Vagina (tissue), 2 donors: ENCODE measurements around the gene ANKRD33.

Source experiments
- POLR2A ChIP-seq, 2 donors: fragments of 450-650 bp; IDR thresholded peaks; one replicate each; pipeline ENCODE4 v1.6.1; 2017; ENCODE audit warnings: antibody characterized with exemption in 2 of 2, mild to moderate bottlenecking in 2 of 2, moderate library complexity in 2 of 2
- POLR2AphosphoS5 ChIP-seq, 2 donors: sonication (generic); formaldehyde crosslinking; IDR thresholded peaks; one replicate each; pipeline ENCODE4 v1.9.0; 2017; ENCODE audit warnings: antibody characterized with exemption in 2 of 2, mild to moderate bottlenecking in 2 of 2, low read depth in 1 of 2; ENCODE audit not compliant: insufficient read depth in 1 of 2
- TF ChIP-seq, protein P1 (sequence below), 3 experiments: fragments of 450-650 bp in 2 of 3; fragments of 200-600 bp in 1 of 3; sonication (generic) in 1 of 3; IDR thresholded peaks; one replicate each; pipeline ENCODE4 v1.5.1; 2017 to 2019; ENCODE audit warnings: antibody characterized with exemption in 3 of 3, mild to moderate bottlenecking in 2 of 3, moderate library complexity in 2 of 3

DNA sequence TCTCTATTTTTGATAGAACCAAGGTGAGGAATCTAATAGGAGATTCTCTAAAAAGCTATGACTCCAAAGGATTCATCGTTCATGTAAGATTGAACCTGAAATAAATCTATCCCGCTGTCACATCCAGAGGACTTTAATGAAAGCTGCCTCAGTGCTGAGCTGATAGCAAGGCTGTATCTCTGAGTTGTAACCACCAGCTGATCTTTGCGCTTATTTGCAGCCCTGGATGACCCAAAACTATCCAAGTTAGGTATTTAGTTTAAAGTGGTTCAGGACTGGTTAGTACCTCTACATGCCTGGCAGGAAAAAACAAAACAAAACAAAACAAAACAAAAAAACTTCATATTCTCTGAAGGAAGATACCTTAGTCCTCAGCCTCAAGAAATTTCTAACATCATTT, 8.8 kb upstream of the ANKRD33 start:
- TF ChIP-seq, protein P1, sequence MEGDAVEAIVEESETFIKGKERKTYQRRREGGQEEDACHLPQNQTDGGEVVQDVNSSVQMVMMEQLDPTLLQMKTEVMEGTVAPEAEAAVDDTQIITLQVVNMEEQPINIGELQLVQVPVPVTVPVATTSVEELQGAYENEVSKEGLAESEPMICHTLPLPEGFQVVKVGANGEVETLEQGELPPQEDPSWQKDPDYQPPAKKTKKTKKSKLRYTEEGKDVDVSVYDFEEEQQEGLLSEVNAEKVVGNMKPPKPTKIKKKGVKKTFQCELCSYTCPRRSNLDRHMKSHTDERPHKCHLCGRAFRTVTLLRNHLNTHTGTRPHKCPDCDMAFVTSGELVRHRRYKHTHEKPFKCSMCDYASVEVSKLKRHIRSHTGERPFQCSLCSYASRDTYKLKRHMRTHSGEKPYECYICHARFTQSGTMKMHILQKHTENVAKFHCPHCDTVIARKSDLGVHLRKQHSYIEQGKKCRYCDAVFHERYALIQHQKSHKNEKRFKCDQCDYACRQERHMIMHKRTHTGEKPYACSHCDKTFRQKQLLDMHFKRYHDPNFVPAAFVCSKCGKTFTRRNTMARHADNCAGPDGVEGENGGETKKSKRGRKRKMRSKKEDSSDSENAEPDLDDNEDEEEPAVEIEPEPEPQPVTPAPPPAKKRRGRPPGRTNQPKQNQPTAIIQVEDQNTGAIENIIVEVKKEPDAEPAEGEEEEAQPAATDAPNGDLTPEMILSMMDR (IDR thresholded peaks at IDR 0.05), result no peak
- TF ChIP-seq POLR2AphosphoS5 (IDR thresholded peaks at IDR 0.05; ENCODE audit: insufficient read depth in 1 of 2, low read depth in 1 of 2) (no peak), POLR2A (IDR thresholded peaks at IDR 0.05) (no peak)
